SK-N-SH (cell line): ENCODE results near the gene HRH3.

Experiments used
- CTCF ChIP-seq: fragments of 200-600 bp; sonication (generic); IDR thresholded peaks from 2 replicates; pipeline ENCODE4 v1.6.1; 2017; ENCODE audit warnings: antibody characterized with exemption, mild to moderate bottlenecking, moderate library complexity
- RXRA ChIP-seq: IDR thresholded peaks from 2 replicates; pipeline ENCODE4 v1.4.0; 2012; ENCODE audit warnings: low read depth, mild to moderate bottlenecking, borderline replicate concordance

GRCh38 chr20:62255976-62256375, 35.9 kb upstream of the HRH3 start:
- TF ChIP-seq CTCF (no peak), RXRA (no peak)
